Stimulated activated naive B cell treated with anti-CD40 and anti-IgM and Interleukin-4, amounts not matched to agents 10 μg/mL and 1 μg/mL and 100 μg/mL, for 72 hours (primary cell): ENCODE data around the gene CFHR3.
"Not testable (repeated sequence)": the region's sequence is repeated elsewhere in the genome, so short reads cannot be mapped to it uniquely, and the experiment has no call there.

Experiments used
- ATAC-seq, 2 donors: fragments of 150-1000 bp; cut with Tn5 transposase; replicated peaks; 2 replicates each; pipeline ENCODE4 v1.10.0; 2021; ENCODE audit warnings: moderate library complexity in 1 of 2
- DNase-seq: peaks from one replicate; pipeline ENCODE4 v3.0.0; 2021
- H3K27ac Mint-ChIP-seq: one replicate; pipeline ENCODE4 v1.8.0; 2022; ENCODE audit warnings: mild to moderate bottlenecking, mixed read lengths
- H3K27me3 Mint-ChIP-seq, 2 donors: one replicate each; pipeline ENCODE4 v1.8.0; 2022; ENCODE audit warnings: mixed read lengths in 2 of 2
- H3K36me3 Mint-ChIP-seq, 2 donors: one replicate each; pipeline ENCODE4 v1.8.0; 2022; ENCODE audit warnings: mixed read lengths in 2 of 2, mild to moderate bottlenecking in 1 of 2
- H3K4me1 Mint-ChIP-seq, 2 donors: one replicate each; pipeline ENCODE4 v1.8.0; 2022; ENCODE audit warnings: mixed read lengths in 2 of 2, mild to moderate bottlenecking in 1 of 2
- H3K4me3 Mint-ChIP-seq, 2 donors: one replicate each; pipeline ENCODE4 v1.8.0; 2022; ENCODE audit warnings: mild to moderate bottlenecking in 2 of 2, mixed read lengths in 2 of 2, moderate library complexity in 1 of 2
- H3K9me3 Mint-ChIP-seq, 2 donors: one replicate each; pipeline ENCODE4 v1.8.0; 2022; ENCODE audit warnings: mixed read lengths in 2 of 2, mild to moderate bottlenecking in 1 of 2

Gene CFHR3

DNA sequence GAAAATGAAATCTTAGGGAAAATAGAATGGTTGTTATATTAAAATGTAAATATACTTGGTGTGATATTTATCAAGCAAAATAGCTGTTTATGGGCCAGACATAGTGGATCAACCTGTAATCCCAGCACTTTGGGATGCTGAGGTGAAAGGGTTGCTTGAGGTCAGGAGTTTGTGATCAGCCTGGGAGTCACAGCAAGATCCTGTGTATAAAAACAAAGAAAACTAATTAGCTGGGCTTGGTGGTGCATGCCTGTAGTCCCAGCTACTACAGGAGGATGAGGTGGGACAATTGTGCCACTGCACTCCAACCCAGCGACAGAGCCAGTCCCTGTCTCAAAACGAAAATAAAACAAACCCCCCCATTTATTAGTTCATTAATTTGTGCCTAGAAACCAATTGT, 23.3 kb downstream of the CFHR3 start:
- H3K36me3 Mint-ChIP-seq = peaks cover 0 to 4% of the 10 kb centered on the region in 2 donors
- H3K27ac Mint-ChIP-seq = no peak overlapping the region
- no peaks in the 10 kb centered on the region for H3K27me3 Mint-ChIP-seq
- H3K4me1 Mint-ChIP-seq = no peaks in the 10 kb centered on the region
- DNase-seq = no peak
- no peak for ATAC-seq
- peaks cover 5 to 9% of the 10 kb centered on the region in 2 donors for H3K9me3 Mint-ChIP-seq
- H3K4me3 Mint-ChIP-seq = no peak overlapping the region

GRCh38 chr1:196801920-196802319, 27.3 kb downstream of the CFHR3 start:
- H3K27me3 Mint-ChIP-seq, H3K36me3 Mint-ChIP-seq, DNase-seq, H3K4me1 Mint-ChIP-seq, H3K4me3 Mint-ChIP-seq, ATAC-seq, H3K9me3 Mint-ChIP-seq, H3K27ac Mint-ChIP-seq: not testable (repeated sequence)

DNA sequence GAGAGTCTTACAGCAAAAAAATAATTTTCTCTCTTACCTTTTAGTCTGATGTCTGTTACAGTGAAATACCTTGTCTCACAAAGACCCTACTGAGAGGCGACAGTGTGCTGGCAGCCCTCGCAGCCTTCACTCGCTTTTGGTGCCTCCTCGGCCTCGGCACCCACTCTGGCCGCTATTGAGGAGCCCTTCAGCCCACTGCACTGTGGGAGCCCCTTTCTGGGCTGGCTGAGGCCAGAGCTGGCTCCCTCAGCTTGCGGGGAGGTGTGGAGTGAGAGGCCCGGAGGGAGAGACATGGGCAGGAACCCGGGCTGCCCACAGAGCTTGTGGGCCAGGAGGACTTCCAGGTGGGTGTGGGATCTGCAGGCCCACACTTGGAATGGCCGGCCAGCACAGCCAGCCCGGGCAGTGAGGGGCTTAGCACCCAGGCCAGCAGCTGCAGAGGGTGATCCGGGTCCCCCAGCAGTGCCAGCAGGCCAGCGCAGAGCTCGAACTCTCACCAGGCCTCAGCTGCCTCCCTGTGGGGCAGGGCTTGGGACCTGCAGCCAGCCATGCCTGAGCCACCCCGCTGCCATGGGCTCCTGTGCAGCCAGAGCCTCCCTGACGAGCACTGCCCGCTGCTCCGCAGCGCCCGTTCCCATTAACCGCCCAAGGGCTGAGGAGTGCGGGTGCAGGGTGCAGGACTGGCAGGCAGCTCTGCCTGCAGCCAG, 34.0 kb downstream of the CFHR3 start:
- Mint-ChIP-seq H3K9me3 (peaks cover 0 to 3% of the 10 kb centered on the region in 2 donors), H3K27me3 (no peaks in the 10 kb centered on the region), H3K36me3 (no peaks in the 10 kb centered on the region), H3K4me3 (no peak overlapping the region), H3K4me1 (no peaks in the 10 kb centered on the region), H3K27ac (no peak overlapping the region)
- DNase-seq = no peak
- ATAC-seq = no peak

GRCh38 chr1:196817442-196817841, 42.8 kb downstream of the CFHR3 start:
- not testable (repeated sequence) for H3K9me3 Mint-ChIP-seq, H3K27ac Mint-ChIP-seq, H3K4me1 Mint-ChIP-seq, ATAC-seq, H3K36me3 Mint-ChIP-seq, H3K4me3 Mint-ChIP-seq, DNase-seq, H3K27me3 Mint-ChIP-seq

DNA sequence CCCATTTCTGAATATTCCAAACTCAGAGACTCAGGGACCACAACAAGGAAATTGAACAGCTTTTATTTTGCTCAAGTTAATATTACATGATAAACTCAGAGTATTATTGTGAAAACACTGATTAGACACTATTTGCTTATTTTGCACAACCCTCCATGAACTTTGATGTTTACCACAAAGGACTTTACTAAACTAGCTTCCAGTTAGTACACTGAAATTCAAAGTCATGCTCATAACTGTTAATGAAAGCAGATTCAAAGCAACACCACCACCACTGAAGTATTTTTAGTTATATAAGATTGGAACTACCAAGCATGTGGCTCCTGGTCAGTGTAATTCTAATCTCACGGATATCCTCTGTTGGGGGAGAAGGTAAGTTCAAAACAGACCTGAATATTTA, 44.9 kb downstream of the CFHR3 start, which contains the start of gene CFHR1:
TSS of gene CFHR1 (plus strand) at position 201 of the 400 bp plus-strand sequence. CDS start at position 315, 114 bp downstream.
- not testable (repeated sequence) for H3K4me3 Mint-ChIP-seq, H3K27ac Mint-ChIP-seq

DNA sequence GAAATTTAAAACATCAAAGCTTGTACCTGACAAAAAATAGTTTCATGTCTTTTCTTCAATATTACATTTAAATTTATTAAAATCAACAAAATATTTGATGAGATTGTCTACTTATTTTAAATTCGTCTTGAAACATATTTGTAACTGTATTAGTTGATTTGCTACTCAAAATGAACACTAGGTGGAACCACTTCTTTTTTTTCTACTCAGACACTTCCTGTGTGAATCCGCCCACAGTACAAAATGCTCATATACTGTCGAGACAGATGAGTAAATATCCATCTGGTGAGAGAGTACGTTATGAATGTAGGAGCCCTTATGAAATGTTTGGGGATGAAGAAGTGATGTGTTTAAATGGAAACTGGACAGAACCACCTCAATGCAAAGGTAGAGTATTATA, 53.2 kb downstream of the CFHR3 start:
- DNase-seq, H3K27ac Mint-ChIP-seq, H3K4me3 Mint-ChIP-seq, H3K4me1 Mint-ChIP-seq, H3K27me3 Mint-ChIP-seq, H3K9me3 Mint-ChIP-seq, H3K36me3 Mint-ChIP-seq: not testable (repeated sequence)
- peak; percentile 72 to 83 for ATAC-seq

More for the DNA sequence above, 44.9 kb downstream of the CFHR3 start, which contains the start of gene CFHR1:
- H3K36me3 Mint-ChIP-seq, H3K4me1 Mint-ChIP-seq, DNase-seq, ATAC-seq, H3K9me3 Mint-ChIP-seq, H3K27me3 Mint-ChIP-seq: not testable (repeated sequence)
